CD4-positive, alpha-beta T cell treated with Interferon alpha-2 for 1 hour (primary cell): ENCODE results near the gene MIPOL1.
"Not testable (repeated sequence)": the region's sequence is repeated elsewhere in the genome, so short reads cannot be mapped to it uniquely, and the experiment has no call there.

Source experiments
- DNase-seq, 2 donors: peaks; one replicate each; pipeline ENCODE4 v3.0.0-alpha.2; 2020 to 2022

Gene MIPOL1

GRCh38 chr14:37295262-37295661, 97.5 kb downstream of the MIPOL1 start:
- DNase-seq: not testable (repeated sequence)

- DNase-seq: no peak
These were observed 113.5 kb downstream of the MIPOL1 start for GRCh38 chr14:37311252-37311651.

GRCh38 chr14:37318938-37319337, 121.2 kb downstream of the MIPOL1 start:
- no peak for DNase-seq

GRCh38 chr14:37320106-37320505, 122.4 kb downstream of the MIPOL1 start:
- no peak for DNase-seq

GRCh38 chr14:37325332-37325731, 127.6 kb downstream of the MIPOL1 start:
- DNase-seq: no peak

- DNase-seq: no peak
These were observed 128.7 kb downstream of the MIPOL1 start for GRCh38 chr14:37326434-37326833.

GRCh38 chr14:37327933-37328332, 130.2 kb downstream of the MIPOL1 start:
- not testable (repeated sequence) for DNase-seq

- DNase-seq: no peak
These were observed 130.9 kb downstream of the MIPOL1 start for GRCh38 chr14:37328673-37329072.

GRCh38 chr14:37329189-37330001, 131.7 kb downstream of the MIPOL1 start:
- no peak for DNase-seq

- no peak for DNase-seq
These were observed 133.2 kb downstream of the MIPOL1 start for GRCh38 chr14:37330910-37331309.

GRCh38 chr14:37340353-37340752, 142.6 kb downstream of the MIPOL1 start:
- DNase-seq: no peak

- DNase-seq: no peak
These were observed 145.8 kb downstream of the MIPOL1 start for GRCh38 chr14:37343307-37344094.

- no peak for DNase-seq
These were observed 165.9 kb downstream of the MIPOL1 start for GRCh38 chr14:37363661-37364060.

GRCh38 chr14:37369425-37369824, 171.7 kb downstream of the MIPOL1 start:
- no peak for DNase-seq

GRCh38 chr14:37375566-37375965, 177.8 kb downstream of the MIPOL1 start:
- DNase-seq: no peak

GRCh38 chr14:37376944-37377609, 179.3 kb downstream of the MIPOL1 start:
- no peak for DNase-seq

- no peak for DNase-seq
These were observed 187.3 kb downstream of the MIPOL1 start for GRCh38 chr14:37384870-37385596.

GRCh38 chr14:37397157-37397940, 199.6 kb downstream of the MIPOL1 start:
- not testable (repeated sequence) for DNase-seq

GRCh38 chr14:37397941-37398215, 200.1 kb downstream of the MIPOL1 start:
- DNase-seq: no peak

GRCh38 chr14:37399517-37399916, 201.8 kb downstream of the MIPOL1 start:
- DNase-seq: no peak

GRCh38 chr14:37401093-37401492, 203.4 kb downstream of the MIPOL1 start:
- DNase-seq: no peak

- DNase-seq: no peak
These were observed 205.9 kb downstream of the MIPOL1 start for GRCh38 chr14:37403626-37404025.
